Caco-2 (cell line): ENCODE results near the gene PCK1. TPM values are rescaled to one million over a fixed set of nuclear protein-coding genes. Genes with fewer than 3 reads are reported as not detected.

Experiments
- BruUV-seq: library from RNA; stranded (reverse); fragments of 400-500 nt; replicated peaks from 2 replicates; lab custom pipeline; 2021; lab: Mats Ljungman, UMichigan
- CTCF ChIA-PET: fragments of 300-600 bp; sonication (Branson Sonifier 250); formaldehyde crosslinking; loops from one replicate; lab custom pipeline; 2022; ENCODE audit warnings: antibody characterized with exemption; lab: Charles Lee
- POLR2A ChIA-PET: fragments of 300-600 bp; sonication (Branson Sonifier 250); formaldehyde crosslinking; loops from one replicate; lab custom pipeline; 2022; ENCODE audit warnings: antibody characterized with exemption; lab: Charles Lee
- DNase-seq, 2 experiments: peaks; one replicate each; pipeline versions ENCODE4 v3.0.0 to v3.0.0-alpha.2; 2020 to 2022
- H3K27me3 ChIP-seq: replicated peaks from 2 replicates; pipeline ENCODE4 v1.6.0; 2011; ENCODE audit warnings: low read length; ENCODE audit not compliant: control insufficient read depth, insufficient read depth
- H3K36me3 ChIP-seq: 2 replicates; pipeline ENCODE4 v1.5.1; 2011; ENCODE audit warnings: low read length; ENCODE audit not compliant: control insufficient read depth, insufficient read depth
- H3K4me1 ChIP-seq: fragments of 250-450 bp; sonication (Bioruptor Pico); 2 replicates; pipeline ENCODE4 v1.5.1; 2020; ENCODE audit warnings: mild to moderate bottlenecking
- H3K4me3 ChIP-seq: 2 replicates; pipeline ENCODE4 v1.5.1; 2011; ENCODE audit warnings: low read depth, mild to moderate bottlenecking, control low read depth, low read length
- H3K9me3 ChIP-seq: fragments of 250-450 bp; sonication (Bioruptor Pico); 2 replicates; pipeline ENCODE4 v1.5.1; 2020; ENCODE audit warnings: mild to moderate bottlenecking, moderate library complexity
- H3K27ac Mint-ChIP-seq: one replicate; pipeline ENCODE4 v1.8.0; 2022; ENCODE audit warnings: mixed read lengths; ENCODE audit not compliant: unreplicated experiment
- H3K27me3 Mint-ChIP-seq: one replicate; pipeline ENCODE4 v1.8.0; 2022; ENCODE audit warnings: mixed read lengths; ENCODE audit not compliant: insufficient read depth, unreplicated experiment
- H3K36me3 Mint-ChIP-seq: one replicate; pipeline ENCODE4 v1.8.0; 2022; ENCODE audit warnings: mild to moderate bottlenecking, mixed read lengths; ENCODE audit not compliant: insufficient read depth, unreplicated experiment
- H3K4me1 Mint-ChIP-seq: one replicate; pipeline ENCODE4 v1.8.0; 2022; ENCODE audit warnings: low read depth, mixed read lengths; ENCODE audit not compliant: unreplicated experiment
- H3K4me3 Mint-ChIP-seq: one replicate; pipeline ENCODE4 v1.8.0; 2022; ENCODE audit warnings: mild to moderate bottlenecking, moderate library complexity, mixed read lengths; ENCODE audit not compliant: unreplicated experiment
- H3K9me3 Mint-ChIP-seq: one replicate; pipeline ENCODE4 v1.8.0; 2022; ENCODE audit warnings: mixed read lengths; ENCODE audit not compliant: unreplicated experiment
- CTCF ChIP-seq, 2 experiments: fragments of 200-600 bp in 1 of 2; IDR thresholded peaks; 1 replicate in 1 of 2; 2 replicates in 1 of 2; pipeline versions ENCODE4 v1.5.1 to v1.8.0; 2011 to 2022; ENCODE audit warnings: antibody characterized with exemption in 1 of 2, control low read depth in 1 of 2, inconsistent platforms in 1 of 2, low read depth in 1 of 2, low read length in 1 of 2, mild to moderate bottlenecking in 1 of 2, moderate library complexity in 1 of 2; ENCODE audit not compliant: insufficient read depth in 1 of 2, severe bottlenecking in 1 of 2, unreplicated experiment in 1 of 2
- intact Hi-C: fragments of 100-400 bp; cut with micrococcal nuclease; formaldehyde crosslinking; loops from one replicate; pipeline ENCODE4 v1.10.0; 2022; ENCODE audit not compliant: unreplicated experiment
- total RNA-seq: library from RNA; stranded (reverse); gene quantifications from 2 replicates; pipeline ENCODE4 v1.2.3, GENCODE V29; 2022

The PCK1 gene
- total RNA-seq, 1 experiment from 2014 or later = not detected

- peaks cover 30% of the 10 kb centered on the region for H3K27me3 Mint-ChIP-seq
- no peak for TF ChIP-seq CTCF (IDR thresholded peaks at IDR 0.05; ENCODE audit: insufficient read depth in 1 of 2, low read depth in 1 of 2, low read length in 1 of 2, severe bottlenecking in 1 of 2, unreplicated experiment in 1 of 2)
Observed at GRCh38 chr20:57559658-57560553, 1.0 kb upstream of the PCK1 start.

GRCh38 chr20:57561356-57562279 is 708 bp downstream of the PCK1 start:
- H3K9me3 Mint-ChIP-seq = no peaks in the 10 kb centered on the region
- H3K4me3 Mint-ChIP-seq = no peak overlapping the region
- Histone ChIP-seq H3K9me3 (peaks cover 4% of the 10 kb centered on the region; the same call in 1 of the 2 replicates), H3K36me3 (no peaks in the 10 kb centered on the region), H3K4me1 (peaks cover 24% of the 10 kb centered on the region; the same call in 1 of the 2 replicates), H3K4me3 (no peak overlapping the region), H3K27me3 (no peaks in the 10 kb centered on the region)
- no peak overlapping the region for H3K27ac Mint-ChIP-seq
- peaks cover 32% of the 10 kb centered on the region for H3K27me3 Mint-ChIP-seq
- POLR2A ChIA-PET = no interaction called here
- TF ChIP-seq CTCF (IDR thresholded peaks at IDR 0.05; ENCODE audit: insufficient read depth in 1 of 2, low read depth in 1 of 2, low read length in 1 of 2, severe bottlenecking in 1 of 2, unreplicated experiment in 1 of 2) = no peak
- intact Hi-C loops = loop anchor here (2.0 kb wide), 1 partner anchor 19 kb away; no protein-coding TSS in a partner anchor
- H3K36me3 Mint-ChIP-seq = no peaks in the 10 kb centered on the region
- H3K4me1 Mint-ChIP-seq = peaks cover 6% of the 10 kb centered on the region
- BruUV-seq = TSS peak; percentile 71
- CTCF ChIA-PET = no interaction called here
- DNase-seq = no peak

More at GRCh38 chr20:57559658-57560553, 1.0 kb upstream of the PCK1 start:
- no peaks in the 10 kb centered on the region for H3K36me3 Mint-ChIP-seq
- ChIA-PET POLR2A (no interaction called here), CTCF (interaction anchor here (2.0 to 2.1 kb wide), 2 partner anchors 14 to 33 kb away, joined by 4 to 5 read pairs; no protein-coding TSS in a partner anchor)
- Histone ChIP-seq H3K27me3 (no peaks in the 10 kb centered on the region), H3K4me1 (peaks cover 24% of the 10 kb centered on the region; the same call in 1 of the 2 replicates), H3K4me3 (no peak overlapping the region), H3K9me3 (peaks cover 4% of the 10 kb centered on the region; the same call in 1 of the 2 replicates), H3K36me3 (no peaks in the 10 kb centered on the region)
- no peak for DNase-seq
- no peak overlapping the region for H3K27ac Mint-ChIP-seq
- intact Hi-C loops = loop anchor here (2.0 kb wide), 1 partner anchor 21 kb away; no protein-coding TSS in a partner anchor
- no TSS peak for BruUV-seq
- H3K4me3 Mint-ChIP-seq = no peak overlapping the region
- no peaks in the 10 kb centered on the region for H3K9me3 Mint-ChIP-seq
- H3K4me1 Mint-ChIP-seq = peaks cover 6% of the 10 kb centered on the region
